ENCODE measurements around the gene CPNE6. TPM values are rescaled to one million over a fixed set of nuclear protein-coding genes. Genes with fewer than 3 reads are reported as not detected.
A peak's percentile ranks its signal among the peaks of the same experiment; 100 is the strongest.
"Not testable (repeated sequence)": the region's sequence is repeated elsewhere in the genome, so short reads cannot be mapped to it uniquely, and the experiment has no call there.

Gene CPNE6
- polyA plus RNA-seq, 4 donors: 0.03 TPM; not detected in 3

- DNase-seq (ENCODE audit: low read depth in 4 of 4, low spot score in 3 of 4): no peak
Measured at GRCh38 chr14:24100197-24100981, 29.0 kb downstream of the CPNE6 start.

GRCh38 chr14:24100982-24101494, 29.7 kb downstream of the CPNE6 start:
- no peak for DNase-seq (ENCODE audit: low read depth in 4 of 4, low spot score in 3 of 4)

GRCh38 chr14:24102357-24103048, 31.1 kb downstream of the CPNE6 start:
- DNase-seq (ENCODE audit: low read depth in 4 of 4, low spot score in 3 of 4): no peak

DNA sequence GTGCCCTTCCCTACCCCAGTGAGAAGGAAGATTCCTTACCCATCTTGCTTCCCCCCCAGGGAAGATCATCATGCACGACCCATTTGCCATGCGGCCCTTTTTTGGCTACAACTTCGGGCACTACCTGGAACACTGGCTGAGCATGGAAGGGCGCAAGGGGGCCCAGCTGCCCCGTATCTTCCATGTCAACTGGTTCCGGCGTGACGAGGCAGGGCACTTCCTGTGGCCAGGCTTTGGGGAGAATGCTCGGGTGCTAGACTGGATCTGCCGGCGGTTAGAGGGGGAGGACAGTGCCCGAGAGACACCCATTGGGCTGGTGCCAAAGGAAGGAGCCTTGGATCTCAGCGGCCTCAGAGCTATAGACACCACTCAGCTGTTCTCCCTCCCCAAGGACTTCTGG, 32.1 kb downstream of the CPNE6 start:
- no peak for DNase-seq (ENCODE audit: low read depth in 4 of 4, low spot score in 3 of 4)

DNA sequence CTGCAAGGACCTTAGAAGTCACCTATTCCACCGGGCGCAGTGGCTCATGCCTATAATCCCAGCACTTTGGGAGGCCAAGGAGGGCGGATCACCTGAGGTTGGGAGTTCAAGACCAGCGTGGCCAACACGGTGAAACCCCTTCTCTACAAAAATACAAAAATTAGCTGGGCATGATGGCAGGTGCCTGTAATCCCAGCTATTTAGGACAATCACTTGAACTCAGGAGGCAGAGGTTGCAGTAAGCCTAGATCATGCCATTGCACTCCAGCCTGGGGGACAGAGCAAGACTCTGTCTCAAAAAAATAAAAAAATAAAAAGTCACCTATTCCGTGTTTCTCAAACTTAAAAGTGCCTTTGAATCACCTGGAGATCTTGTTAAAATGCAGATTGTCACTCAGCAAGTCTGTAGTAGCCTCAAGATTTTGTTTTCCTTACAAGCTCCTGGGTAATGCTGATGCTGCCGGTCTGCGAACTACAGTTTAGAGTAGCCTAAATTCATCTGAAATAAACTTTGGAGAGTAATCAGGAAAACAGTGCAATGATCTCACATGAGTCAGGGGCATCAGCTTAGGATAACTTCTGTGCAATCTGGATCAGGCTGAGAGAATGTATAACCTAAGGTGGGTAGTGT, 34.4 kb downstream of the CPNE6 start:
- not testable (repeated sequence) for DNase-seq (ENCODE audit: low read depth in 4 of 4, low spot score in 3 of 4)

DNA sequence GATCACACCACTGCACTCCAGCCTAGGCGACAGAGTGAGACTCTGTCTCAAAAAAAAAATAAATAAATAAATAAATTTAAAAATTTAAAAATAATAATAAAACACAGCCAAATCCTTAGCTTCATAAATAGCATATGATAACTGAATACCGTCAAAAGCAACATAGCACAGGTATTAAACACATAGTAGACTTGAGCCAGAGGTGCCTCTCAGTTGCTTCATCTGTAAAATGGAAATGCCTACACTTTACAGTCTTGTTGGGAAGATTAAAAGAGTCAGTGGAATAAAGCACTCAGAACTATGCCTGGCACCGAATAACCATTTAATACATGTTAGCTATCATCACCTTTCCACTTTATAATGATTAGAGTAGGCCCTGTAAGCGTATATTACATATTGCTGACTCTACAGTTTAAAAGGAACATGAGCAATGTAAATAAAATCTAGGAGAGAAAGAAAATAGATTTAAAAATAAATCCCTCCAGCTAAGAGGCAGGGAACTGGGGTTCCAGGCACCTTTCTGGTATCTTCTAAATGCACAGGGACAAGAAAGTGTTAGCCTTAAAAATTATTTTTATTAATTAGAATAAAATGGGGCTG, 35.4 kb downstream of the CPNE6 start:
- DNase-seq (ENCODE audit: low read depth in 4 of 4, low spot score in 3 of 4): no peak

DNA sequence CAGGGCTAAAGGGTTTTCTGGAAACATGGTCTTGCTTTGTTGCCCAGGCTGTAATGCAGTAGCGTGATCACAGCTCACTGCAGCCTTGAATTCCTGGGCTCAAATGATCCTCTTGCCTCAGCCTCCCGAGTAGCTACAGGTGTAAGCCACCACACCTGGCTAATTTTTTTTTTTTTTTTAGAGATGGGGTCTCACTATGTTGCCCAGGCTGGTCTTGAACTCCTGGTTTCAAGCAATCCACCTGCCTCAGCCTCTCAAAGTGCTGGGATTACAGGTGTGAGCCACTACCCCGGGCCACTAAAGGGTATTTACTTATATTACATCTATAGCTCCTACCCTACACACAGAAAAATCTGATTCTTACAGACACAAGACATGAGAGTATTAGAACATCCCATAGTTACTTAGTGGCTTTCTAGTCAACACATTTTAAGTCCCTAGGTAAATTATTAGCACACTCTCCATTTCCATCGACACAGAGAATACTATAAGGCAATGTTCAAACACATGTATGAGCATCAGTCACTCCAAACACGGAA, 37.0 kb downstream of the CPNE6 start:
- no peak for DNase-seq (ENCODE audit: low read depth in 4 of 4, low spot score in 3 of 4)

- no peak for DNase-seq (ENCODE audit: low read depth in 4 of 4, low spot score in 3 of 4)
Measured at GRCh38 chr14:24110060-24110459, 38.7 kb downstream of the CPNE6 start.

DNA sequence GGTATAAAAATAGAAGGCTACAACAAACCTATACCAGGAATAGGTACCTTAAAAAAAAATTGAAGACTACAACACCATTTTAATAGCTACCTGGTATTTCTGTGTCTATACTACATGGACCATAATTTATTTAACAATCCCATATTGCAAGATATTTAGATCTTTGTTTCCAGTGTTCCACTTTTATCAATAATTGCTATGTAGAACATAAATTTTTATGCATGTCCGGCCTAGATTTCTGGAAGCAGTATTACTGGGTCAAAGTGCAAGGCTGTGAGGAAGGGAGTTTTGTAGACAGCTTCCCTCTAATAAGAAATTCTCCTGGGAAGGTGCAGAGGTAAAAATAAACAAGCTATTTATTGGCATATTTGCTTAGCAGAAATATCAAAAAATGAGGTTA, 39.2 kb downstream of the CPNE6 start:
- DNase-seq (ENCODE audit: low read depth in 4 of 4, low spot score in 3 of 4): no peak

GRCh38 chr14:24113379-24113800, 42.0 kb downstream of the CPNE6 start:
- DNase-seq (ENCODE audit: low read depth in 4 of 4, low spot score in 3 of 4): no peak

- DNase-seq (ENCODE audit: low read depth in 4 of 4, low spot score in 3 of 4): peak in 1 of 4 donors; percentile 71
Measured at GRCh38 chr14:24113801-24114531, 42.6 kb downstream of the CPNE6 start.

DNA sequence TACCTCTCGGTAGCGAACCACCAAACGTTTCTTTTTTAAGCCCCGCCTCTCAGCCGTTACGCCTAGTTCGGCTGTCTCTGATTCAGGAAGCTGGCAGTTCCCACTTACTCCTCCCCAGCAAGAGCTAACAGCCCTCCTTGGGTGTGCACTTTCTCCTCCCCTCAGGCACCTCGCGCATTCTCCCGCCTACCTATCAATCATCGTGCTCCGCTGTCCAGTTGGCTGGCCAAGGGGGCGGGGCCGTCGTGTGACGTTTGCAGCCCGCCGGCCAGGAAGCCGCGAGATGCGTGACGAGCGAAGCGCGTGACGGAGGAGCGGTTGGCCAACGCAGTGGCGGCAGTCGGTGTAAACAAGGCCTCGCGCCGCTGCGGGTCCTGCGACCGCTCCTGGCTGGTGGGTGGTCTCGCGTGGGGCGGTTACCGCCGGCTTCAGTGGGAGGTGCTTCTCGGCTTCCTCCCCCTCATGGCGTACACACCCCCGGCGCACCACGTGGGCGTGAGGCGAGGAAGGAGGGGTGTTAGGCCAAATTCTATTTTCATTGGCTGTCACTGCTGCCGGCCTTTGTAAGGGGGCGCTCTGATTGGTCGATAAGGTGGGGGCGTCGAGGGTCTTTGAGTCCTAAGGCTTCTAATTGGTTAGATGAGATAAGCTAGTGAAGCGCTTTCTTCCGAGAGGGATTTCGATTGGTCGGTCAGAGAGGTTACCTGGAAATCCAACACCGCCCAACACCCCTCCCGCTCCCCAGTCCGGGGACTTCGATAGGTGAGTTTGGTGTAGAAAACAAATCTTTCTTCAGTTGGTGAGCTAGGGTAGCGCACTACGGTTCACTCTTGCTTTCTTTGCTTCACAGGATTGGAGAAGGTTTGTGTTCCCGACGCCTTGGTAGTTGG, 43.4 kb downstream of the CPNE6 start, which contains the start of the genes DCAF11 and NRL:
DCAF11 (plus strand) TSS at position 246 of the 890 bp plus-strand sequence. CDS start 818 bp downstream, outside the sequence.
NRL (minus strand) TSS at position 418 of the 890 bp plus-strand sequence. CDS start 32,101 bp downstream, outside the sequence.
- DNase-seq (ENCODE audit: low read depth in 4 of 4, low spot score in 3 of 4): peak; percentile 98 to 100 (median 99)

DNA sequence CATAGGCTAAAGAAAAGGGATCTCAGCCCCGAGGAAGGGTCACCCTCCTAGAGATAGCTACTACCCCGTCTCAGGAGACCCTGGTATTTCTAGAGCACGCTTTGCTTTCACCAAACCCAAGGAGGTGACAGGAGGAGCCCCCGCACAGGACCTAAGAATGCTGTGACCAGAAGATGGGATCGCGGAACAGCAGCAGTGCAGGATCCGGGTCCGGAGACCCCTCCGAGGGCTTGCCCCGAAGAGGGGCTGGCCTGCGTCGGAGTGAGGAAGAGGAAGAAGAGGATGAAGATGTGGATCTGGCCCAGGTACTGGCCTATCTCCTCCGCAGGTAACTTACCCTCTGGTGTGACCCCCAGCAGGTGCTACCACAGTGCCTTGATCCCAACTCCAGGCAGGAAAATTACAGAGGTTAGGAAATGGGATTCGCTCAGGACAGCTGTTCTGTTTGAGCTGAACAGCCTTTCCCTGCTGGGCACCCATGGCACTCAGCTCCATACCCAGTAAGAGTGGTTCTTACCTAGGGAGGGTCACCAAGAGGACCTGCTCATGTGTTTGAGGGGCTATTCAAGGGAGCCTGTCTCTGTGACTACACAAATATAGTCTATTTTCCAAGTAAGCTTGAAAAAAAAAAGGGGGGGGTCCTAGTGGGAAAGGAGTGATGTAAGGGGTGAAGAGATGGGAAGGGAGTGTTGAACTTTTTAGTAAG, 44.2 kb downstream of the CPNE6 start:
- DNase-seq (ENCODE audit: low read depth in 4 of 4, low spot score in 3 of 4): no peak

- no peak for DNase-seq (ENCODE audit: low read depth in 4 of 4, low spot score in 3 of 4)
Measured at GRCh38 chr14:24116128-24116814, 44.9 kb downstream of the CPNE6 start.

DNA sequence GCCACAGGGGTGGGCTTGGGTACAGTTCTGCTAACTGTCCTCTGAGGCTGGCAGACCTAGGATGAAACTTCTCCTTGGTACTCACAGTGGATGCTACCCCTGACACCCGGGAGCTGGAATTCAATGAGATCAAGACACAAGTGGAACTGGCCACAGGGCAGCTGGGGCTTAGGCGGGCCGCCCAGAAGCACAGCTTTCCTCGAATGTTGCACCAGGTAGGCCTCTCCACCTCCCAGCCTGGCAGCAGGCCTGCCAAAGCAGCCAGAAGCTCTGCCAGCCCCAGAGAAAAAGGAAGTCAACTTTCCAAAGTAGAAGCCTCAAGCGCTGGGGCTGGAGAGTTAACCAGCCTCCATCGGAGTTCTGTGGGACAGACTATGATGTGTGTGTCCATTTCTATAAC, 45.8 kb downstream of the CPNE6 start:
- no peak for DNase-seq (ENCODE audit: low read depth in 4 of 4, low spot score in 3 of 4)

- no peak for DNase-seq (ENCODE audit: low read depth in 4 of 4, low spot score in 3 of 4)
Measured at GRCh38 chr14:24119691-24120090, 48.3 kb downstream of the CPNE6 start.

GRCh38 chr14:24121210-24121609, 49.8 kb downstream of the CPNE6 start:
- no peak for DNase-seq (ENCODE audit: low read depth in 4 of 4, low spot score in 3 of 4)
